AG08396 (cell line): ENCODE results near the gene KIR2DL4.
"Not testable (repeated sequence)": the region's sequence is repeated elsewhere in the genome, so short reads cannot be mapped to it uniquely, and the experiment has no call there.

Source experiments
- DNase-seq: peaks from one replicate; pipeline ENCODE4 v3.0.0; 2012; ENCODE audit warnings: low spot score, mixed read lengths

The KIR2DL4 gene

GRCh38 chr19:54803410-54803809, at the start of gene KIR2DL4:
TSS of gene KIR2DL4 (plus strand) at chr19:54803610. CDS start at chr19:54803652, 42 bp downstream.
- DNase-seq, result no peak

- DNase-seq, result not testable (repeated sequence)
Measured at GRCh38 chr19:54756204-54757110, 47.0 kb upstream of the KIR2DL4 start.

GRCh38 chr19:54758577-54758976, 44.8 kb upstream of the KIR2DL4 start:
- DNase-seq, result not testable (repeated sequence)

GRCh38 chr19:54764219-54764618, 39.2 kb upstream of the KIR2DL4 start:
- DNase-seq, result not testable (repeated sequence)

- DNase-seq, result not testable (repeated sequence)
Measured at GRCh38 chr19:54766464-54766863, 36.9 kb upstream of the KIR2DL4 start.

- not testable (repeated sequence) for DNase-seq
Measured at GRCh38 chr19:54769646-54770045, 33.8 kb upstream of the KIR2DL4 start, which contains the start of gene KIR2DL1. TSS of gene KIR2DL1 (plus strand) at chr19:54769793. CDS start at chr19:54769851, 58 bp downstream.

GRCh38 chr19:54770511-54770910, 32.9 kb upstream of the KIR2DL4 start:
- not testable (repeated sequence) for DNase-seq

GRCh38 chr19:54771018-54771960, 32.1 kb upstream of the KIR2DL4 start:
- DNase-seq, result not testable (repeated sequence)

- not testable (repeated sequence) for DNase-seq
Measured at GRCh38 chr19:54772666-54773065, 30.7 kb upstream of the KIR2DL4 start.

- DNase-seq, result not testable (repeated sequence)
Measured at GRCh38 chr19:54775095-54775815, 28.2 kb upstream of the KIR2DL4 start.

- DNase-seq, result not testable (repeated sequence)
Measured at GRCh38 chr19:54775830-54776229, 27.6 kb upstream of the KIR2DL4 start.

GRCh38 chr19:54777851-54778250, 25.6 kb upstream of the KIR2DL4 start:
- not testable (repeated sequence) for DNase-seq

- DNase-seq, result not testable (repeated sequence)
Measured at GRCh38 chr19:54778896-54779295, 24.5 kb upstream of the KIR2DL4 start.

GRCh38 chr19:54782916-54783315, 20.5 kb upstream of the KIR2DL4 start:
- DNase-seq, result not testable (repeated sequence)

GRCh38 chr19:54786091-54786723, 17.2 kb upstream of the KIR2DL4 start:
- DNase-seq, result not testable (repeated sequence)

- not testable (repeated sequence) for DNase-seq
Measured at GRCh38 chr19:54788154-54788553, 15.3 kb upstream of the KIR2DL4 start.

GRCh38 chr19:54790711-54791110, 12.7 kb upstream of the KIR2DL4 start:
- DNase-seq, result no peak

- DNase-seq, result no peak
Measured at GRCh38 chr19:54791476-54791875, 11.9 kb upstream of the KIR2DL4 start.

- DNase-seq, result no peak
Measured at GRCh38 chr19:54792814-54793213, 10.6 kb upstream of the KIR2DL4 start.

GRCh38 chr19:54795758-54796157, 7.7 kb upstream of the KIR2DL4 start:
- DNase-seq, result no peak

GRCh38 chr19:54804101-54804500, 691 bp downstream of the KIR2DL4 start:
- DNase-seq, result no peak
